ENCODE results near the gene NR5A1.

NR5A1 gene

GRCh38 chr9:124439086-124439485, 68.1 kb downstream of the NR5A1 start:
- no peak for DNase-seq

GRCh38 chr9:124438091-124438490, 69.1 kb downstream of the NR5A1 start:
- DNase-seq: no peak

- no peak for DNase-seq
Measured at GRCh38 chr9:124437086-124437485, 70.1 kb downstream of the NR5A1 start.

GRCh38 chr9:124436320-124436719, 70.9 kb downstream of the NR5A1 start:
- DNase-seq: no peak
